Measurements from ENCODE around the gene ABHD4.
"Not testable (repeated sequence)": the region's sequence is repeated elsewhere in the genome, so short reads cannot be mapped to it uniquely, and the experiment has no call there.

Gene ABHD4

GRCh38 chr14:22626590-22626989 lies 28.5 kb downstream of the ABHD4 start:
- no peak overlapping the region for H3K4me3 ChIP-seq (ENCODE audit: low read depth, low read length)
- no peak for TF ChIP-seq CTCF (IDR thresholded peaks at IDR 0.05; ENCODE audit: low read depth, low read length, missing control alignments)
- no peak for DNase-seq (ENCODE audit: low read depth)

GRCh38 chr14:22627506-22628263 lies 29.6 kb downstream of the ABHD4 start:
- H3K4me3 ChIP-seq (ENCODE audit: low read depth, low read length), result no peak overlapping the region
- no peak for DNase-seq (ENCODE audit: low read depth)
- no peak for TF ChIP-seq CTCF (IDR thresholded peaks at IDR 0.05; ENCODE audit: low read depth, low read length, missing control alignments)

- DNase-seq (ENCODE audit: low read depth), result no peak
- TF ChIP-seq CTCF (IDR thresholded peaks at IDR 0.05; ENCODE audit: low read depth, low read length, missing control alignments), result no peak
- H3K4me3 ChIP-seq (ENCODE audit: low read depth, low read length), result no peak overlapping the region
Measured at GRCh38 chr14:22629361-22629760, 31.3 kb downstream of the ABHD4 start.

DNA sequence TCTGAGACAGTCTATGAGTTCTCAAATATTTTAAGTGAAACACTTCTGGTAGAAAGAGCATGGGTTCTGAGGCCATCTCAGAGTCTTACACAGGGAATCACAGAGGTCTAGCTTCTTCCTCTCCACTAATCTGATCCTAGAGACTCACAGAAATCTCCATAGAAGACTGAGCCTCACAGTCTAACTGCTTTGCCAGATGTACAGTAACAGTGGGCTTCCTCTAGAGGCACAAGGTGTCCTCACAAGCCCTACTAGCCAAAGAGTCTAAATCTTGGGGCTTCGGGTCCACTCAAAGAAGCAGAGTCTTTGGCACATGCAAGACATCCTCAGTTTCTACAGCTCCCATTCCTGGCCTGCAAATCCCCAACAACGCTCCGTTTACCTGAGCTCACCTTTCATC lies 32.0 kb downstream of the ABHD4 start:
- no peak for TF ChIP-seq CTCF (IDR thresholded peaks at IDR 0.05; ENCODE audit: low read depth, low read length, missing control alignments)
- H3K4me3 ChIP-seq (ENCODE audit: low read depth, low read length), result no peak overlapping the region
- DNase-seq (ENCODE audit: low read depth), result no peak

GRCh38 chr14:22630486-22630885 lies 32.4 kb downstream of the ABHD4 start:
- H3K4me3 ChIP-seq (ENCODE audit: low read depth, low read length), result no peak overlapping the region
- TF ChIP-seq CTCF (IDR thresholded peaks at IDR 0.05; ENCODE audit: low read depth, low read length, missing control alignments), result no peak
- DNase-seq (ENCODE audit: low read depth), result no peak

- H3K4me3 ChIP-seq (ENCODE audit: low read depth, low read length), result no peak overlapping the region
- no peak for DNase-seq (ENCODE audit: low read depth)
Measured at GRCh38 chr14:22634233-22634900, 36.3 kb downstream of the ABHD4 start.

GRCh38 chr14:22635980-22636379 lies 37.9 kb downstream of the ABHD4 start:
- not testable (repeated sequence) for H3K4me3 ChIP-seq (ENCODE audit: low read depth, low read length); DNase-seq (ENCODE audit: low read depth)

More at GRCh38 chr14:22634233-22634900, 36.3 kb downstream of the ABHD4 start:
- no peak for TF ChIP-seq CTCF (IDR thresholded peaks at IDR 0.05; ENCODE audit: low read depth, low read length, missing control alignments)

All from GM12864 (cell line).